Lung (tissue), 12 donors: ENCODE data around the gene BCL2L13. TPM values are rescaled to one million over a fixed set of nuclear protein-coding genes. Genes with fewer than 3 reads are reported as not detected.

ENCODE experiments used
- ATAC-seq: fragments of 200-7000 bp; cut with Tn5 transposase; one replicate; pipeline ENCODE4 v1.9.1; 2020; ENCODE audit warnings: moderate number of reproducible peaks; ENCODE audit not compliant: insufficient read depth, low FRiP score
- DNase-seq, 3 donors: peaks; one replicate each; pipeline ENCODE4 v3.0.0-alpha.2; 2013 to 2017
- H3K27ac ChIP-seq, 2 donors: one replicate each; pipeline ENCODE4 v1.5.1; 2013; ENCODE audit warnings: mild to moderate bottlenecking in 2 of 2, moderate library complexity in 2 of 2, control low read depth in 1 of 2, inconsistent platforms in 1 of 2, low read depth in 1 of 2, low read length in 1 of 2
- H3K27me3 ChIP-seq, 3 donors: one replicate each; pipeline ENCODE4 v1.5.1; 2013; ENCODE audit warnings: low read length in 2 of 3; ENCODE audit not compliant: control insufficient read depth in 3 of 3, insufficient read depth in 3 of 3
- H3K36me3 ChIP-seq, 4 donors: one replicate each; pipeline ENCODE4 v1.5.1; 2013; ENCODE audit warnings: low read length in 4 of 4, mild to moderate bottlenecking in 1 of 4, moderate library complexity in 1 of 4; ENCODE audit not compliant: control insufficient read depth in 4 of 4, insufficient read depth in 4 of 4
- H3K4me1 ChIP-seq, 5 donors: one replicate each; pipeline ENCODE4 v1.5.1; 2013; ENCODE audit warnings: low read length in 5 of 5, mild to moderate bottlenecking in 2 of 5, moderate library complexity in 1 of 5; ENCODE audit not compliant: control insufficient read depth in 5 of 5, insufficient read depth in 5 of 5
- H3K4me3 ChIP-seq: one replicate; pipeline ENCODE4 v1.5.1; 2013; ENCODE audit warnings: mild to moderate bottlenecking, control low read depth, moderate library complexity
- H3K9ac ChIP-seq, 2 donors: one replicate each; pipeline ENCODE4 v1.5.1; 2013; ENCODE audit warnings: low read length in 2 of 2, control low read depth in 1 of 2; ENCODE audit not compliant: insufficient read depth in 1 of 2
- H3K9me3 ChIP-seq, 4 donors: one replicate each; pipeline ENCODE4 v1.5.1; 2013; ENCODE audit warnings: low read length in 3 of 4, mild to moderate bottlenecking in 1 of 4, moderate library complexity in 1 of 4; ENCODE audit not compliant: control insufficient read depth in 4 of 4, insufficient read depth in 3 of 4
- WGBS, 2 donors: extraction: QIAGEN DNeasy Blood & Tissue Kit; methylation state at CpG; one replicate each; pipeline ENCODE4 v1.1.7; 2013; 5-methylcytosine and 5-hydroxymethylcytosine counted together
- polyA plus RNA-seq, 2 donors: library from polyadenylated mRNA; stranded (reverse); fragments of 200-250 nt; gene quantifications; one replicate each; pipeline ENCODE4 v1.2.1, GENCODE V29; 2013
- total RNA-seq, 2 donors: library from RNA; depleted of rRNA in 1 of 2; stranded (reverse); fragments of >200 nt in 1 of 2; gene quantifications; one replicate each; pipeline ENCODE4 v1.2.1, GENCODE V29; 2014 to 2021
- TF ChIP-seq, protein P1 (sequence below): IDR thresholded peaks from 2 replicates; pipeline ENCODE4 v1.5.1; 2012; ENCODE audit warnings: mild to moderate bottlenecking; ENCODE audit errors: control extremely low read depth, extremely low read depth
- donor health status: control.
- donor health status: control.
- donor health status: Bipolar disorder and iron deficiency.
- donor health status: healthy.
- donor health status: DM: yes; HTN: yes; CAD: no.

Gene BCL2L13
- total and polyA plus RNA-seq, 4 donors: 21.4 to 52.4 (median 33.8) TPM

DNA sequence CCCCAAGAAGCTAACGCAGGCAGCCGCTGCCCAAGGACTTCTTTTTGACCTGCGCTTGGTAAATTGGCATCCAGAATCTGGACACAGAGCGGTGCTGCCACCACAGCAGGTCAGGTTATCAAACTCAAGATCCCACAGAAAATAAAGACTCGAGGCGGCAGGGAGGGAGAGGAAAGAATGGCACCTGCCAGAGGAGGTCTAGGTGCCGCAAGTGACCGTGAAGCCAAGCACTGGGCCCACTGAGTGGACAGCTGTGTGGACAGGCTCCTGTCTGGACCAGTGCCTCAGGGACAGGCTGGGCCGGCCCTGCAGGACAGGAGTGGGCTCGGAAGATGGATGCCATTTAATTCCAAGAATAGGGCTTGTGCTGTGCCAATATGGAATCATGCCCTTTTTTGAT, 108.4 kb downstream of the BCL2L13 start:
- H3K27ac ChIP-seq: no peak overlapping the region

GRCh38 chr22:17748555-17749353, 110.2 kb downstream of the BCL2L13 start:
- peaks cover 0 to under 1% (median 0%) of the 10 kb centered on the region in 4 donors for H3K9me3 ChIP-seq
- H3K27ac ChIP-seq: no peak overlapping the region
- no peak overlapping the region for H3K4me3 ChIP-seq
- ATAC-seq (no peak), DNase-seq (no peak)
- H3K4me1 ChIP-seq: no peaks in the 10 kb centered on the region
- no peaks in the 10 kb centered on the region for H3K27me3 ChIP-seq
- peaks cover 0 to 13% (median 0%) of the 10 kb centered on the region in 4 donors for H3K36me3 ChIP-seq
- TF ChIP-seq, protein P1, sequence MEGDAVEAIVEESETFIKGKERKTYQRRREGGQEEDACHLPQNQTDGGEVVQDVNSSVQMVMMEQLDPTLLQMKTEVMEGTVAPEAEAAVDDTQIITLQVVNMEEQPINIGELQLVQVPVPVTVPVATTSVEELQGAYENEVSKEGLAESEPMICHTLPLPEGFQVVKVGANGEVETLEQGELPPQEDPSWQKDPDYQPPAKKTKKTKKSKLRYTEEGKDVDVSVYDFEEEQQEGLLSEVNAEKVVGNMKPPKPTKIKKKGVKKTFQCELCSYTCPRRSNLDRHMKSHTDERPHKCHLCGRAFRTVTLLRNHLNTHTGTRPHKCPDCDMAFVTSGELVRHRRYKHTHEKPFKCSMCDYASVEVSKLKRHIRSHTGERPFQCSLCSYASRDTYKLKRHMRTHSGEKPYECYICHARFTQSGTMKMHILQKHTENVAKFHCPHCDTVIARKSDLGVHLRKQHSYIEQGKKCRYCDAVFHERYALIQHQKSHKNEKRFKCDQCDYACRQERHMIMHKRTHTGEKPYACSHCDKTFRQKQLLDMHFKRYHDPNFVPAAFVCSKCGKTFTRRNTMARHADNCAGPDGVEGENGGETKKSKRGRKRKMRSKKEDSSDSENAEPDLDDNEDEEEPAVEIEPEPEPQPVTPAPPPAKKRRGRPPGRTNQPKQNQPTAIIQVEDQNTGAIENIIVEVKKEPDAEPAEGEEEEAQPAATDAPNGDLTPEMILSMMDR: no peak
- H3K9ac ChIP-seq: no peak overlapping the region
- 90 to 91% methylated on average over 40 of the region's 40 CpGs for WGBS, 2 donors

More for the DNA sequence above, 108.4 kb downstream of the BCL2L13 start:
- no peak for DNase-seq
- Histone ChIP-seq H3K4me1 (no peaks in the 10 kb centered on the region), H3K36me3 (peaks cover 0 to 18% (median 0%) of the 10 kb centered on the region in 4 donors), H3K4me3 (no peak overlapping the region), H3K9ac (no peak overlapping the region), H3K27me3 (no peaks in the 10 kb centered on the region), H3K9me3 (peaks cover 0 to 2% (median 0%) of the 10 kb centered on the region in 4 donors)
- WGBS, 2 donors: 96 to 97% methylated on average over 10 of the region's 10 CpGs
- TF ChIP-seq, protein P1: no peak
- no peak for ATAC-seq

DNA sequence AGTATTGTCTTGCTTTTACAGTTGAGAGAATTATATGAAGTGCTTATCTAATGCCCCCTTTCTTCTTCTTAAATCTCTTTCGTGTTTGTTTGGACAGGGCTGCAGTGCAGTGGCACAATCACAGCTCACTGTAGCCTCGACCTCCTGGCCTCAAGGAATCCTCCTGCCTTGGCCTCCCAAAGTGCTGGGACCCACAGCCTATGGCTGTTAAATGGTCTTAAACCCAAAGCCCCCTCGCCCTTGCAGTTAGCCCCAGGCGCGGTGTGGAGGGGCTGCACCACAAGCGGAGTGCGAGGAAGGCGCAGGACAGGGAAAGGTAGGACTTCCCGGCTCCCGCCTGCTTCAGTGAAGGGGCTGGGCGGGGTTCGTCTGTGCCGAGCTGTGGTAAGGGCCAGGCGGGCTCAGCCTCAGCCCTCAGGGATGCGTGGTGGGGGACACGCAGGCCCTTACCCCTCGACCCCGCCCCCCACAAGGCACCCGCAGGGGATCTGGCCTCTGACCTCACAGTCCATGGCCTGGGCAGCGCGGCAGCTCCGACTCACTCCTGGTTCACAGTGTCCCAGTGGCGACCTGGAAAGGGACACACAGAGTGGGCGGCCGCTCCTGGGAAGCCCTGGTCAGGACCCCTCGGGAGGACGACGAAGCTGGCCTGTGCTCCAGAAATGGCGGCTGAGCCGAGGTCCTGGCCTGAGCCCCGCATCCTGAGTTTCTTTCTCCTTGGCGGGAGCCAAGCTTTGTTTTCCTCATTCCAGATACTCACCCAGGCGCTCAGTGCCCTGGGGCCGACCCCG, 111.2 kb downstream of the BCL2L13 start:
- Histone ChIP-seq H3K9me3 (no peaks in the 10 kb centered on the region), H3K4me3 (no peak overlapping the region), H3K27ac (no peak overlapping the region), H3K9ac (no peak overlapping the region), H3K27me3 (no peaks in the 10 kb centered on the region), H3K36me3 (peaks cover 0 to 6% (median 0%) of the 10 kb centered on the region in 4 donors), H3K4me1 (no peaks in the 10 kb centered on the region)
- DNase-seq (no peak), ATAC-seq (no peak)
- WGBS, 2 donors: 92 to 95% methylated on average over 35 of the region's 35 CpGs
- TF ChIP-seq, protein P1: no peak
